ENCODE data around the gene XRCC5.

GRCh38 chr2:216114382-216114713 lies 5.2 kb downstream of the XRCC5 start:
- TF ChIP-seq POLR2A (IDR thresholded peaks at IDR 0.05; ENCODE audit: control extremely low read depth in 1 of 2, low read depth in 2 of 2, low read length in 2 of 2) (no peak), YY1 (IDR thresholded peaks at IDR 0.05; ENCODE audit: low read depth, low read length) (no peak), CTCF (IDR thresholded peaks at IDR 0.05; ENCODE audit: control extremely low read depth in 1 of 3, insufficient read depth in 1 of 3, low read depth in 1 of 3, low read length in 3 of 3) (no peak), CEBPB (IDR thresholded peaks at IDR 0.05; ENCODE audit: low read depth, low read length) (no peak; the same call in 1 of the 2 replicates), FOSL1 (IDR thresholded peaks at IDR 0.05; ENCODE audit: insufficient read depth, low read depth, low read length) (no peak), MAX (IDR thresholded peaks at IDR 0.05) (no peak)

Data from H1 (cell line).